Smooth muscle cell (in vitro differentiated cells): Measurements from ENCODE around the gene IQSEC1. TPM values are rescaled to one million over a fixed set of nuclear protein-coding genes. Genes with fewer than 3 reads are reported as not detected.

ENCODE experiments used
- DNase-seq: peaks from one replicate; lab custom pipeline; 2025; ENCODE audit not compliant: unreplicated experiment; lab: John Stamatoyannopoulos, UW
- H2AFZ ChIP-seq: fragments of 200-600 bp; sonication (generic); 2 replicates; pipeline ENCODE4 v1.6.0; 2016; ENCODE audit warnings: antibody characterized with exemption, low read depth, mild to moderate bottlenecking
- H3F3A ChIP-seq: fragments of 200-600 bp; sonication (generic); 2 replicates; pipeline ENCODE4 v1.6.0; 2017; ENCODE audit warnings: antibody characterized with exemption, low read depth
- H3K27ac ChIP-seq: fragments of 200-600 bp; sonication (generic); 2 replicates; pipeline ENCODE4 v1.5.1; 2016; ENCODE audit warnings: low read depth, mild to moderate bottlenecking
- H3K27me3 ChIP-seq: fragments of 200-600 bp; sonication (generic); 2 replicates; pipeline ENCODE4 v1.6.1; 2016; ENCODE audit warnings: low read depth, mild to moderate bottlenecking
- H3K36me3 ChIP-seq: fragments of 200-600 bp; sonication (generic); 2 replicates; pipeline ENCODE4 v1.5.1; 2016; ENCODE audit warnings: low read depth
- H3K4me1 ChIP-seq: fragments of 200-600 bp; sonication (generic); 2 replicates; pipeline ENCODE4 v1.5.1; 2016; ENCODE audit warnings: low read depth
- H3K4me2 ChIP-seq: fragments of 200-600 bp; sonication (generic); 2 replicates; pipeline ENCODE4 v1.6.0; 2016; ENCODE audit warnings: mild to moderate bottlenecking
- H3K4me3 ChIP-seq: fragments of 200-600 bp; sonication (generic); 2 replicates; pipeline ENCODE4 v1.5.1; 2016; ENCODE audit warnings: mild to moderate bottlenecking
- H3K79me2 ChIP-seq: fragments of 200-600 bp; sonication (generic); 2 replicates; pipeline ENCODE4 v1.6.0; 2016; ENCODE audit warnings: low read depth, mild to moderate bottlenecking
- H3K9ac ChIP-seq: fragments of 200-600 bp; sonication (generic); 2 replicates; pipeline ENCODE4 v1.6.0; 2016; ENCODE audit warnings: low read depth
- H3K9me3 ChIP-seq: fragments of 200-600 bp; sonication (generic); replicated peaks from 2 replicates; pipeline ENCODE4 v1.5.1; 2016; ENCODE audit warnings: low read depth
- H4K20me1 ChIP-seq: fragments of 200-600 bp; sonication (generic); 2 replicates; pipeline ENCODE4 v1.6.0; 2016; ENCODE audit warnings: low read depth
- WGBS: methylation state at CpG from one replicate; pipeline ENCODE4 v1.1.7; 2016; ENCODE audit warnings: low lambda C conversion rate; 5-methylcytosine and 5-hydroxymethylcytosine counted together
- polyA plus RNA-seq: library from polyadenylated mRNA; unstranded; fragments of >200 nt; fragmentation: Nextera tagmentation; extraction: Ambion mirVana; gene quantifications from 2 replicates; pipeline ENCODE4 v1.2.1, GENCODE V29; 2016
- total RNA-seq: library from RNA; depleted of rRNA; stranded (reverse); fragments of >200 nt; gene quantifications from 2 replicates; pipeline ENCODE4 v1.2.3, GENCODE V29; 2014
- TF ChIP-seq, protein P1 (sequence below): fragments of 200-600 bp; sonication (generic); IDR thresholded peaks from 2 replicates; pipeline ENCODE4 v1.5.1; 2017; ENCODE audit warnings: borderline replicate concordance, mild to moderate bottlenecking, antibody characterized with exemption; ENCODE audit not compliant: insufficient read depth, poor library complexity, severe bottlenecking

Gene IQSEC1
- total and polyA plus RNA-seq, 2 experiments from 2014 or later = 18.9 to 19.8 TPM

DNA sequence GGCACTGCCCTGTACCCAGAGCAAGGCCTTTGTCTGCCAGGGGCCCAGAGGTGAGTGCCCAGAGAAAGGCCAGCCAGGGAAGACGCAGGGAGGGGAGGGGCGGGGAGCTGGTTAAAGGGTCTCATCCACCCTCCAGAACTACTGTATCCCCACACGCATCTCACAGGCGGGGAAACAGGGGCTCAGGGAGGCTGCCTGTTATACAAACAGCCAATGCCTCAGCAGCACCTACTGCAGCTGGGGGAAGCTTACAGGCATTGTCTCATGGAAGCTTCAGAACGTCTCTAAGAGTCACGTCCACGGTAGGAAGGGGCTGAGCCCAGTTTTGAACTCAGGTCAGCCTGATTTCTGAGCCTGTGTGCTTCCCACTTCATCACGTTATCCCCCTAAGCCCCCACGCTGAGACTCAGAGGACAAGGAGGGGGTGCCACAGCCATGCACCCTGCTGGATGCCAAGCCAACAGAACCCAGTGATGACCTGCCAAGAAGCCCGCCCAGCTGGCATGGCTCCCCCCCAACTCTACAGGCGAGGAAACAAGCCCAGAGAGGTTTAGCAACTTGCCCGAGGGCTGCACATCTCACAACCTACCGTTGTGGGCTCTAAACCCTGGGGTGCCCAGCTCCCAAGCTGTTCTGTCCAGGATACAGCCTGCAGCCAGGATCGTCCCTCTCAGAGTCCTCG is 54.5 kb downstream of the IQSEC1 start:
- TF ChIP-seq, protein P1, sequence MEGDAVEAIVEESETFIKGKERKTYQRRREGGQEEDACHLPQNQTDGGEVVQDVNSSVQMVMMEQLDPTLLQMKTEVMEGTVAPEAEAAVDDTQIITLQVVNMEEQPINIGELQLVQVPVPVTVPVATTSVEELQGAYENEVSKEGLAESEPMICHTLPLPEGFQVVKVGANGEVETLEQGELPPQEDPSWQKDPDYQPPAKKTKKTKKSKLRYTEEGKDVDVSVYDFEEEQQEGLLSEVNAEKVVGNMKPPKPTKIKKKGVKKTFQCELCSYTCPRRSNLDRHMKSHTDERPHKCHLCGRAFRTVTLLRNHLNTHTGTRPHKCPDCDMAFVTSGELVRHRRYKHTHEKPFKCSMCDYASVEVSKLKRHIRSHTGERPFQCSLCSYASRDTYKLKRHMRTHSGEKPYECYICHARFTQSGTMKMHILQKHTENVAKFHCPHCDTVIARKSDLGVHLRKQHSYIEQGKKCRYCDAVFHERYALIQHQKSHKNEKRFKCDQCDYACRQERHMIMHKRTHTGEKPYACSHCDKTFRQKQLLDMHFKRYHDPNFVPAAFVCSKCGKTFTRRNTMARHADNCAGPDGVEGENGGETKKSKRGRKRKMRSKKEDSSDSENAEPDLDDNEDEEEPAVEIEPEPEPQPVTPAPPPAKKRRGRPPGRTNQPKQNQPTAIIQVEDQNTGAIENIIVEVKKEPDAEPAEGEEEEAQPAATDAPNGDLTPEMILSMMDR = no peak
- H3F3A ChIP-seq = peaks cover 4% of the 10 kb centered on the region
- H3K9ac ChIP-seq = peak overlapping the region; percentile 5
- no peaks in the 10 kb centered on the region for H3K36me3 ChIP-seq
- H3K4me1 ChIP-seq = peaks cover 47% of the 10 kb centered on the region
- H3K9me3 ChIP-seq = no peaks in the 10 kb centered on the region
- H4K20me1 ChIP-seq = no peaks in the 10 kb centered on the region
- no peaks in the 10 kb centered on the region for H3K27me3 ChIP-seq
- H3K4me2 ChIP-seq = peak overlapping the region; percentile 82
- no peak for DNase-seq
- no peaks in the 10 kb centered on the region for H3K79me2 ChIP-seq
- H2AFZ ChIP-seq = no peak overlapping the region
- peak overlapping the region; percentile 67 for H3K27ac ChIP-seq
- WGBS = 82% methylated on average over 15 of the region's 15 CpGs
- peak overlapping the region; percentile 25 for H3K4me3 ChIP-seq

DNA sequence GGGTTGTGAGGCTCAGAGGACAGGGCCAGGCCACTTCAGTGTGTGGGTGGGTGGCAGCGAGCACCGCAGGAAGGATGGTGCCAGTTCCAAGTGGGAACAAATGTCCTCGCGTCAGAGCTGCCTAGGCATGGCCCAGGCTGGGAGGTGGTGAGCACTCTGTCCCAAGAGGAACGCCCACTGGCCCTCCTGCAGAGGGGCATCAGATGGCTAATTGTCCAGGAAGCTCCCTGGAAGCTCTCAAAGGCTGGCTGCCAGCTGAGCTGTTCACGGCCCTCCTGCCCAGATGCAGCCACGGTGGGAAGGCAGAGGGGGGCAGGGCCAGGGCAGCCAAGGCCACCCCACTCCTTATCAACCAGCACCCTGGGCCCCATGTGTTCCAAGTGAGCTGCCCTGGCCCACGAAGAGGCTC is 55.2 kb downstream of the IQSEC1 start:
- Histone ChIP-seq H3K27ac (no peak overlapping the region), H3K4me1 (peaks cover 46% of the 10 kb centered on the region), H3K79me2 (no peaks in the 10 kb centered on the region), H3F3A (peaks cover 4% of the 10 kb centered on the region), H3K4me3 (no peak overlapping the region), H3K4me2 (peak overlapping the region; percentile 82), H3K9me3 (no peaks in the 10 kb centered on the region), H3K36me3 (no peaks in the 10 kb centered on the region), H3K27me3 (no peaks in the 10 kb centered on the region), H2AFZ (no peak overlapping the region), H4K20me1 (no peaks in the 10 kb centered on the region), H3K9ac (no peak overlapping the region)
- no peak for DNase-seq
- TF ChIP-seq, protein P1 = no peak
- WGBS = 41% methylated on average over 8 of the region's 8 CpGs

DNA sequence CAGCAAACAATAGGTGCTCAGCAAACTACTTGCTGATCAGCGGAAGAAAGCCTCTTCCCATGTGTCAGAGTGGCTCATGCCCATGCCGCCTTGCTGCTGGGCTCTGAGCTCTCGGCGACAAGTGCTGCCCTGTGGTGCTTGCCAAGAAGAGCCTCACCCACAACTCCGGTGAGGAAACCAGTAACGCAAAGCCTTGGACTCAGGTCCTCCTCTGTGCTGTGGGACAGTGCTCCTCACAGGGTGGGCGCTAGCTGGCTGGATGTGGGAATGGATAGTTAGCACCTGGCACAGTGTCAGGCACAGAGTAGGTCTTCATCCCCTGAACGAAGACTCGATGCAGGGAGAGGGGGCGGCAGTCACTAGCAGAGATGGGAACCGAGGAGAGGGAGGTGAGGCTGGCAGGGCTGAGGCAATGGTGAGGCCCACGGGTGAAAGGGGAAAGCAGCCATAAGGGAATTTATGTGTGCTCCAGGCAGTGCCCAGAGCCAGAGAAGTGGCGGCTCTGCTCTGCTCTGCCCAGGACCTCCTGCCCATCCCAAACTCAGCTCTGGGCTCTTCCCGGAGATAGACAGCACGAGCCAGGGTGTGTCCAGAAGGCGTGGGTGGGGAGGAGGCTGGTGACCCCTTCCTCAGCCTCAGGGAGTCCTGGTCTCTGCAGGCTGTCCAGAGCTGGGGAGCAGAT is 55.7 kb downstream of the IQSEC1 start:
- H4K20me1 ChIP-seq = peaks cover 3% of the 10 kb centered on the region
- H3F3A ChIP-seq = peaks cover 2% of the 10 kb centered on the region
- H3K36me3 ChIP-seq = no peaks in the 10 kb centered on the region
- H3K79me2 ChIP-seq = no peaks in the 10 kb centered on the region
- no peak overlapping the region for H3K9ac ChIP-seq
- H3K4me2 ChIP-seq = peak overlapping the region; percentile 82
- no peak overlapping the region for H3K27ac ChIP-seq
- H2AFZ ChIP-seq = no peak overlapping the region
- H3K4me1 ChIP-seq = peaks cover 41% of the 10 kb centered on the region
- H3K4me3 ChIP-seq = no peak overlapping the region
- WGBS = 91% methylated on average over 16 of the region's 16 CpGs
- H3K9me3 ChIP-seq = no peaks in the 10 kb centered on the region
- TF ChIP-seq, protein P1 = no peak
- no peaks in the 10 kb centered on the region for H3K27me3 ChIP-seq
- DNase-seq = no peak
